SU-DHL-6 (cell line): ENCODE results near the gene TMEM43.

ENCODE experiments used
- H2AFZ ChIP-seq: fragments of 200-600 bp; sonication (generic); 2 replicates; pipeline ENCODE4 v1.6.1; 2014; ENCODE audit warnings: low read depth, mild to moderate bottlenecking, moderate library complexity, mixed read lengths, antibody characterized with exemption, low read length; ENCODE audit not compliant: severe bottlenecking
- H3F3A ChIP-seq: fragments of 200-600 bp; shearing (Covaris generic); 2 replicates; pipeline ENCODE4 v1.6.0; 2016; ENCODE audit warnings: antibody characterized with exemption, mild to moderate bottlenecking; ENCODE audit not compliant: insufficient read depth
- H3K27ac ChIP-seq: fragments of 200-600 bp; sonication (generic); 2 replicates; pipeline ENCODE4 v1.5.1; 2016; ENCODE audit warnings: low read depth, mild to moderate bottlenecking, low read length, moderate library complexity, mixed read lengths
- H3K27me3 ChIP-seq: fragments of 200-600 bp; sonication (generic), shearing (Covaris generic); 2 replicates; pipeline ENCODE4 v1.6.0; 2014; ENCODE audit warnings: mild to moderate bottlenecking, low read length
- H3K36me3 ChIP-seq: fragments of 200-600 bp; sonication (generic); 2 replicates; pipeline ENCODE4 v1.6.1; 2014; ENCODE audit warnings: mild to moderate bottlenecking, low read length, mixed read lengths
- H3K4me2 ChIP-seq: fragments of 300-600, 200-600 bp; shearing (Covaris generic), sonication (generic); 2 replicates; pipeline ENCODE4 v1.6.0; 2014; ENCODE audit warnings: low read length, low read depth, mild to moderate bottlenecking; ENCODE audit not compliant: poor library complexity, severe bottlenecking
- H3K4me3 ChIP-seq: fragments of 200-600 bp; sonication (generic); 2 replicates; pipeline ENCODE4 v1.5.1; 2014; ENCODE audit warnings: antibody characterized with exemption, low read length, mild to moderate bottlenecking, mixed read lengths; ENCODE audit not compliant: insufficient read depth, poor library complexity, severe bottlenecking
- H3K79me2 ChIP-seq: fragments of 200-600 bp; sonication (generic); 2 replicates; pipeline ENCODE4 v1.6.1; 2014; ENCODE audit warnings: mild to moderate bottlenecking, low read length, moderate library complexity; ENCODE audit not compliant: insufficient read depth
- H3K9ac ChIP-seq: fragments of 200-600 bp; sonication (generic); 2 replicates; pipeline ENCODE4 v1.7.0; 2014; ENCODE audit warnings: mild to moderate bottlenecking, low read length
- H3K9me2 ChIP-seq: fragments of 200-600 bp; sonication (generic); replicated peaks from 2 replicates; pipeline ENCODE4 v1.6.1; 2014; ENCODE audit warnings: low read length; ENCODE audit not compliant: insufficient read depth
- H3K9me3 ChIP-seq: fragments of 200-600 bp; sonication (generic); 2 replicates; pipeline ENCODE4 v1.6.1; 2014; ENCODE audit warnings: low read length, mixed read lengths; ENCODE audit not compliant: insufficient read depth
- H4K20me1 ChIP-seq: fragments of 200-600 bp; sonication (generic); 2 replicates; pipeline ENCODE4 v1.6.1; 2014; ENCODE audit warnings: low read depth, mild to moderate bottlenecking, antibody characterized with exemption, low read length, moderate library complexity, mixed read lengths
- EZH2phosphoT487 ChIP-seq: fragments of 200-600 bp; sonication (generic), shearing (Covaris generic); conservative IDR thresholded peaks from 2 replicates; pipeline ENCODE4 v1.6.1; 2018; ENCODE audit warnings: mild to moderate bottlenecking, antibody characterized with exemption, low read length, moderate library complexity, mixed read lengths
- TF ChIP-seq, protein P1 (sequence below): fragments of 200-600 bp; sonication (generic); IDR thresholded peaks from one replicate; pipeline ENCODE4 v1.5.1; 2017; ENCODE audit warnings: antibody characterized with exemption, mild to moderate bottlenecking, low read length, moderate library complexity; ENCODE audit not compliant: insufficient read depth, poor library complexity, severe bottlenecking

The TMEM43 gene

DNA sequence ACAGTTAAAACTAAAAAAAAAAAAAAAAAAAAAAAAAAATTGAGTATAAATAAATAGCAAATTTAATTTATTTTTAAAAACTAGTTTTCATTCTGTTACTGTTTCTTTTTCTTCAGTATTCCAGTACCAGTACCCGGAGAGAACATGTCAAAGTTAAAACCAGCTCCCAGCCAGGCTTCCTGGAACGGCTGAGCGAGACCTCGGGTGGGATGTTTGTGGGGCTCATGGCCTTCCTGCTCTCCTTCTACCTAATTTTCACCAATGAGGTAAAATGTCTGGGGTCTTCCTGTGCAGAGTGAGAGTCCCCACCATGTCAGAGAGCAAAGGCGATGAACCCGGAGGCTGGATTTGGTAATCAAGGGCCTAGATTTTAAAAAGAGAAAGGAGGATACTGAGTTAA lies 4.4 kb downstream of the TMEM43 start:
- Histone ChIP-seq H3K9me3 (no peaks in the 10 kb centered on the region), H3K4me2 (no peak overlapping the region), H3K27ac (no peak overlapping the region), H3F3A (no peaks in the 10 kb centered on the region), H3K36me3 (no peaks in the 10 kb centered on the region), H2AFZ (no peak overlapping the region), H3K27me3 (no peaks in the 10 kb centered on the region), H3K4me3 (no peak overlapping the region), H3K79me2 (peaks cover 26% of the 10 kb centered on the region), H3K9me2 (no peaks in the 10 kb centered on the region), H4K20me1 (no peaks in the 10 kb centered on the region), H3K9ac (no peak overlapping the region)
- TF ChIP-seq, protein P1, sequence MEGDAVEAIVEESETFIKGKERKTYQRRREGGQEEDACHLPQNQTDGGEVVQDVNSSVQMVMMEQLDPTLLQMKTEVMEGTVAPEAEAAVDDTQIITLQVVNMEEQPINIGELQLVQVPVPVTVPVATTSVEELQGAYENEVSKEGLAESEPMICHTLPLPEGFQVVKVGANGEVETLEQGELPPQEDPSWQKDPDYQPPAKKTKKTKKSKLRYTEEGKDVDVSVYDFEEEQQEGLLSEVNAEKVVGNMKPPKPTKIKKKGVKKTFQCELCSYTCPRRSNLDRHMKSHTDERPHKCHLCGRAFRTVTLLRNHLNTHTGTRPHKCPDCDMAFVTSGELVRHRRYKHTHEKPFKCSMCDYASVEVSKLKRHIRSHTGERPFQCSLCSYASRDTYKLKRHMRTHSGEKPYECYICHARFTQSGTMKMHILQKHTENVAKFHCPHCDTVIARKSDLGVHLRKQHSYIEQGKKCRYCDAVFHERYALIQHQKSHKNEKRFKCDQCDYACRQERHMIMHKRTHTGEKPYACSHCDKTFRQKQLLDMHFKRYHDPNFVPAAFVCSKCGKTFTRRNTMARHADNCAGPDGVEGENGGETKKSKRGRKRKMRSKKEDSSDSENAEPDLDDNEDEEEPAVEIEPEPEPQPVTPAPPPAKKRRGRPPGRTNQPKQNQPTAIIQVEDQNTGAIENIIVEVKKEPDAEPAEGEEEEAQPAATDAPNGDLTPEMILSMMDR, result no peak
- no peak for TF ChIP-seq EZH2phosphoT487

DNA sequence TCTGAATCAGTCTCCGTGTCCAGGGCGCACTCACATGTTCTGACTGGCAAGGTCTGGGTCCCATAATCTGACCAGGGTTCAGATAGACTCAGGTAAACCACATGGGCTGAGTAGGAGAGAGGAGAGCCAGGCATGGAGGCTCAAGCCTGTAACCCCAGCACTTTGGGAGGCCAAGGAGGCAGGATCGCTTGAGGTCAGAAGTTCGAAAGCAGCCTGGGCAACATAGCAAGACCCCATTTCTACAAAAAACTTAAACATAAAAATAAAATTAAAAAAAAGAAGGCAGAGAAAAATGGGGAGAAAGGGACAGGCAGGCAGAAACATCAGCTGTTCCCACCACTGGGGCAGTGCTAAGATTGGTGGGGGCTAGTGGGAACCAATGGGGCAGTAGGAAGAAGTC lies 5.4 kb downstream of the TMEM43 start:
- Histone ChIP-seq H3K4me3 (no peak overlapping the region), H3K4me2 (no peak overlapping the region), H4K20me1 (no peaks in the 10 kb centered on the region), H3K9me3 (no peaks in the 10 kb centered on the region), H3K27me3 (no peaks in the 10 kb centered on the region), H3K9ac (no peak overlapping the region), H2AFZ (no peak overlapping the region), H3K36me3 (no peaks in the 10 kb centered on the region), H3F3A (no peaks in the 10 kb centered on the region), H3K9me2 (no peaks in the 10 kb centered on the region), H3K79me2 (peaks cover 23% of the 10 kb centered on the region), H3K27ac (no peak overlapping the region)
- TF ChIP-seq, protein P1, result no peak
- no peak for TF ChIP-seq EZH2phosphoT487

DNA sequence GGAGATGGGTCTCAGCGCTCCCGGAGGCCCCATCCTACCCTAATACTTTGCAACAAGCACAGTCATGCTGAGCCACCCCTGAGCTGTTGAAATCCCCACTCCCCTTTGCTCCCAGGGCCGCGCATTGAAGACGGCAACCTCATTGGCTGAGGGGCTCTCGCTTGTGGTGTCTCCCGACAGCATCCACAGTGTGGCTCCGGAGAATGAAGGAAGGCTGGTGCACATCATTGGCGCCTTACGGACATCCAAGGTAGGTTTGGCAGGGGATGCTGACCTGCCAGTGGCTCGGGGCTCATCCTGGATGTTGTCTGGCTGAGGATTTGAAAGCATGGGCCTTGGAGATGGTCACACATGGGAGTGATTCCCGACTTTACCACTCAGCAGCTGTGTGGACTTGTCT lies 5.9 kb downstream of the TMEM43 start:
- H3K9me2 ChIP-seq, result no peaks in the 10 kb centered on the region
- no peaks in the 10 kb centered on the region for H3F3A ChIP-seq
- no peak overlapping the region for H3K27ac ChIP-seq
- H3K36me3 ChIP-seq, result no peaks in the 10 kb centered on the region
- TF ChIP-seq EZH2phosphoT487, result no peak
- TF ChIP-seq, protein P1, result no peak
- H3K9me3 ChIP-seq, result no peaks in the 10 kb centered on the region
- H3K9ac ChIP-seq, result no peak overlapping the region
- no peaks in the 10 kb centered on the region for H4K20me1 ChIP-seq
- H3K4me2 ChIP-seq, result no peak overlapping the region
- H3K4me3 ChIP-seq, result no peak overlapping the region
- no peaks in the 10 kb centered on the region for H3K27me3 ChIP-seq
- no peak overlapping the region for H2AFZ ChIP-seq
- H3K79me2 ChIP-seq, result peaks cover 18% of the 10 kb centered on the region; the same call in 1 of the 2 replicates
